ENCODE data around the gene GRWD1.

- TF ChIP-seq CTCF (IDR thresholded peaks at IDR 0.05 in 4 of 5, conservative IDR thresholded peaks at IDR 0.05 in 1 of 5): no peak
- TF ChIP-seq POLR2A (IDR thresholded peaks at IDR 0.05): no peak
Measured at GRCh38 chr19:48405850-48406249, 39.9 kb upstream of the GRWD1 start.

Measured in gastrocnemius medialis (tissue), 4 donors.